CD4-positive, alpha-beta T cell (primary cell): ENCODE measurements around the gene GTF2A2. TPM values are rescaled to one million over a fixed set of nuclear protein-coding genes. Genes with fewer than 3 reads are reported as not detected.

ENCODE experiments used
- ATAC-seq: fragments of 200-7000 bp; cut with Tn5 transposase; one replicate; pipeline ENCODE4 v1.10.0; 2022; ENCODE audit warnings: mild to moderate bottlenecking; ENCODE audit not compliant: poor library complexity
- CTCF ChIA-PET: fragments of 350-600 bp; sonication (Branson Sonifier 250); formaldehyde crosslinking; loops from one replicate; lab custom pipeline; 2021; ENCODE audit warnings: antibody characterized with exemption, inconsistent platforms; lab: Charles Lee
- POLR2A ChIA-PET: fragments of 350-600 bp; sonication (Branson Sonifier 250); formaldehyde crosslinking; loops from one replicate; lab custom pipeline; 2021; ENCODE audit warnings: antibody characterized with exemption, inconsistent platforms; lab: Charles Lee
- DNase-seq, 14 experiments: peaks; one replicate each; pipeline ENCODE4 v3.0.0-alpha.2; 2013 to 2020; ENCODE audit warnings: mixed read lengths in 2 of 14
- H3K27ac ChIP-seq, 2 donors: one replicate each; pipeline versions ENCODE4 v1.5.1 to v1.7.0; 2013; ENCODE audit warnings: low read length in 2 of 2, low read depth in 1 of 2, mild to moderate bottlenecking in 1 of 2
- H3K27me3 ChIP-seq, 2 experiments: 1 replicate in 1 of 2; 2 replicates in 1 of 2; pipeline versions ENCODE4 v1.6.1 to v1.7.0; 2013; ENCODE audit warnings: low read length in 2 of 2, control low read depth in 1 of 2, mild to moderate bottlenecking in 1 of 2, moderate library complexity in 1 of 2; ENCODE audit not compliant: insufficient read depth in 2 of 2, control insufficient read depth in 1 of 2
- H3K36me3 ChIP-seq: one replicate; pipeline ENCODE4 v1.6.1; 2013; ENCODE audit warnings: low read length, control low read depth; ENCODE audit not compliant: insufficient read depth
- H3K4me1 ChIP-seq: one replicate; pipeline ENCODE4 v1.6.1; 2013; ENCODE audit warnings: low read length, control low read depth; ENCODE audit not compliant: insufficient read depth
- H3K4me3 ChIP-seq: one replicate; pipeline ENCODE4 v1.5.1; 2013; ENCODE audit warnings: mild to moderate bottlenecking, low read length, moderate library complexity
- H3K9me3 ChIP-seq, 2 experiments: 1 replicate in 1 of 2; 2 replicates in 1 of 2; pipeline versions ENCODE4 v1.6.1 to v1.7.0; 2013; ENCODE audit warnings: low read length in 2 of 2, mild to moderate bottlenecking in 2 of 2, control low read depth in 1 of 2, moderate library complexity in 1 of 2; ENCODE audit not compliant: control insufficient read depth in 1 of 2, insufficient read depth in 1 of 2
- H3K27ac Mint-ChIP-seq: one replicate; pipeline ENCODE4 v1.8.0; 2020; ENCODE audit warnings: mixed read lengths
- H3K27me3 Mint-ChIP-seq: one replicate; pipeline ENCODE4 v1.8.0; 2021; ENCODE audit warnings: mixed read lengths
- H3K36me3 Mint-ChIP-seq: one replicate; pipeline ENCODE4 v1.8.0; 2021; ENCODE audit warnings: low read depth, mixed read lengths
- H3K4me1 Mint-ChIP-seq: one replicate; pipeline ENCODE4 v1.8.0; 2021; ENCODE audit warnings: low read depth, mixed read lengths
- H3K4me3 Mint-ChIP-seq: one replicate; pipeline ENCODE4 v1.8.0; 2020; ENCODE audit warnings: mild to moderate bottlenecking, mixed read lengths
- H3K9me3 Mint-ChIP-seq: one replicate; pipeline ENCODE4 v1.8.0; 2020; ENCODE audit warnings: mixed read lengths
- CTCF ChIP-seq: fragments of 200-600 bp; IDR thresholded peaks from one replicate; pipeline ENCODE4 v1.8.0; 2022; ENCODE audit warnings: antibody characterized with exemption, mild to moderate bottlenecking
- intact Hi-C, 2 experiments: fragments of 100-400 bp; cut with DNase I in 1 of 2; cut with micrococcal nuclease in 1 of 2; formaldehyde crosslinking; loops; one replicate each; pipeline versions ENCODE4 v1.15.1 to v1.9.0; 2023 to 2025; cut with DNase I, micrococcal nuclease
- total RNA-seq, 174 experiments: library from RNA in 2 of 174; stranded (reverse) in 2 of 174; gene quantifications; one replicate each; pipeline ENCODE4 v1.2.3 and lab custom pipeline; 2021 to 2026

Gene GTF2A2
- total RNA-seq, 2 experiments from 2014 or later: 40.3 to 44.6 TPM

DNA sequence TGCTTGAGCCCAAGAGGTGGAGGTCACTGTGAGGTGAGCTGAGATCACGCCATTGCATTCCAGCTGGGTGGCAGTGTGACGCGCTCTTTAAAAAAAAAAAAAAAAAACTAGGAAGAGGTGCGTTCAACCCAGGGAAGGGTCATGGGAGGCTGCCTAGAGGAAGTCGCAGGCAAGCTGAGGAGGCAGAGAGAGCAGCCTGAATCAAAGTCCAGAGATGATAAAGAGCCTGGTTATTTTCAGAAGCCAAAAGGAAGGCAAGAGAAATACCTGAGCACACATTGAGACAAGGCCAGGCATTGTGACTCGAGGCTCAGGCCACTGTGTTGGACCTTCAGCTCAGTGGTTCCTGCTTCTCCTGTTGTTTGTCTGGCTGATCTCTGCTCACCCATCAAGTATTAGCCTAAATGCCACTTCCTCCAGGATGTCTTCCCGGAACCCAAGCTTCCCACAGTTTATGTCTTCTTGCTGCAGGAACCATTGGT, 61.8 kb downstream of the GTF2A2 start:
- ChIA-PET CTCF (no interaction called here), POLR2A (no interaction called here)
- H3K27me3 Mint-ChIP-seq: peaks cover 15% of the 10 kb centered on the region
- Histone ChIP-seq H3K36me3 (no peaks in the 10 kb centered on the region), H3K4me3 (no peak overlapping the region), H3K27ac (no peak overlapping the region), H3K4me1 (no peaks in the 10 kb centered on the region), H3K9me3 (peaks cover 0 to 3% of the 10 kb centered on the region in 2 experiments), H3K27me3 (no peaks in the 10 kb centered on the region)
- no peak for TF ChIP-seq CTCF
- DNase-seq (no peak), ATAC-seq (no peak)
- peaks cover 5% of the 10 kb centered on the region for H3K36me3 Mint-ChIP-seq
- H3K9me3 Mint-ChIP-seq: no peaks in the 10 kb centered on the region
- H3K4me3 Mint-ChIP-seq: no peak overlapping the region
- intact Hi-C loops: no loop called here
- H3K4me1 Mint-ChIP-seq: peaks cover 9% of the 10 kb centered on the region
- H3K27ac Mint-ChIP-seq: no peak overlapping the region

DNA sequence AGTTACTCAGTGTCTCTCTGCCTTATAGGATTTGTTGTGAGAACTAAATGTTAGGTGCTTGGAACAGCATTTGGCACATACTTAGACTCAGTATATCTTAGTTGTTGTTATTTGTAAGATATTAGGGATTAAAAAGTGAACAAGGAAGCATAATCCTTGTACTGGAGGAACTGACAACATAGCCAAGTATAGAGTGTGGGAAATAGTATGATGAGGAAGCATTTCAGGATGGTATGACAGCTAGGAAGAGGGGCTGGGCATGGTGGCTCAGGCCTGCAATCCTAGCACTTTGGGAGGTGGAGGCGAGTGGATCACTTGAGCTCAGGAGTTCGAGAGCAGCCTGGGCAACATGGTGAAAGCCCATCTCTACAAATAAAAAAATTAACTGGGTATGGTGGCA, 62.3 kb downstream of the GTF2A2 start:
- CTCF ChIA-PET: no interaction called here
- peaks cover 9% of the 10 kb centered on the region for H3K4me1 Mint-ChIP-seq
- Histone ChIP-seq H3K27me3 (no peaks in the 10 kb centered on the region), H3K27ac (no peak overlapping the region), H3K9me3 (no peaks in the 10 kb centered on the region), H3K36me3 (no peaks in the 10 kb centered on the region), H3K4me1 (peaks cover 3% of the 10 kb centered on the region), H3K4me3 (no peak overlapping the region)
- TF ChIP-seq CTCF: no peak
- DNase-seq: no peak
- no peaks in the 10 kb centered on the region for H3K9me3 Mint-ChIP-seq
- intact Hi-C loops: no loop called here
- no peak overlapping the region for H3K27ac Mint-ChIP-seq
- no peak overlapping the region for H3K4me3 Mint-ChIP-seq
- H3K27me3 Mint-ChIP-seq: peaks cover 15% of the 10 kb centered on the region
- H3K36me3 Mint-ChIP-seq: peaks cover 4% of the 10 kb centered on the region
- POLR2A ChIA-PET: no interaction called here
- no peak for ATAC-seq

DNA sequence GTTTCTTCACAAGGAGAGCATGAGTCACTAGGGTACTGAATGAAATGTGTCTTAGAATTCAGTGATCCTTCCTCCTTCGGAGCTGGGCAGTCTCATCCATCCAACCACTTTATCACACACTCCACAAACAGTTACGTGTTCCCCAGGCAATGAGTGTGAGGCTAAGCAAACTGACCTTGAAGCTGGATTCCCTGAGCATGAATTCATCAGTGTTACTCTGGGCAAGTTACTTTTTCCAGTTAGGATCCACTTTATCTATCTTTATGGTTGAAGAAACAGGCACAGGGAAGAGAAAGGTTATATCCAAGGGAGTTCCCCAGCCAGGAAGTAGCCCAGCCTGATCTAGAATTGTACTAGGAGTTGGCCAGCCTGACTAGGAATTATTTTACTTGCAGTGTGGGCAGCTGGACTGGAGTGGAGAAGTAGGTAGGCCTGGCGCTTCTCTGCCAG, 62.8 kb downstream of the GTF2A2 start:
- Mint-ChIP-seq H3K4me3 (no peak overlapping the region), H3K36me3 (no peaks in the 10 kb centered on the region), H3K27me3 (peaks cover 13% of the 10 kb centered on the region), H3K4me1 (peaks cover 9% of the 10 kb centered on the region), H3K9me3 (no peaks in the 10 kb centered on the region), H3K27ac (no peak overlapping the region)
- intact Hi-C loops: no loop called here
- DNase-seq: no peak
- POLR2A ChIA-PET: no interaction called here
- Histone ChIP-seq H3K9me3 (no peaks in the 10 kb centered on the region), H3K27me3 (no peaks in the 10 kb centered on the region), H3K27ac (no peak overlapping the region), H3K36me3 (no peaks in the 10 kb centered on the region), H3K4me1 (peaks cover 4% of the 10 kb centered on the region), H3K4me3 (no peak overlapping the region)
- no peak for ATAC-seq
- TF ChIP-seq CTCF: no peak
- CTCF ChIA-PET: interaction anchor here (0.5 kb wide), 1 partner anchor 22 kb away, joined by 3 read pairs; no protein-coding TSS in a partner anchor
